Loucy (cell line): ENCODE data around the gene SLAIN2.
"Not testable (repeated sequence)": the region's sequence is repeated elsewhere in the genome, so short reads cannot be mapped to it uniquely, and the experiment has no call there.

Source experiments
- H2AFZ ChIP-seq: fragments of 200-600 bp; sonication (generic); 2 replicates; pipeline ENCODE4 v1.6.0; 2016; ENCODE audit warnings: antibody characterized with exemption, mild to moderate bottlenecking, low read length, moderate library complexity
- H3F3A ChIP-seq: fragments of 200-600 bp; 2 replicates; pipeline ENCODE4 v1.6.0; 2016; ENCODE audit warnings: antibody characterized with exemption, low read depth, mild to moderate bottlenecking
- H3K27me3 ChIP-seq: fragments of 200-600 bp; sonication (generic); 2 replicates; pipeline ENCODE4 v1.6.1; 2014; ENCODE audit warnings: low read length, mild to moderate bottlenecking; ENCODE audit not compliant: insufficient read depth, poor library complexity, severe bottlenecking
- H3K36me3 ChIP-seq: fragments of 200-600 bp; sonication (generic); 2 replicates; pipeline ENCODE4 v1.6.1; 2016; ENCODE audit warnings: low read length; ENCODE audit not compliant: insufficient read depth
- H3K4me1 ChIP-seq: fragments of 200-600 bp; sonication (generic); 2 replicates; pipeline ENCODE4 v1.5.1; 2014; ENCODE audit warnings: low read length, mild to moderate bottlenecking; ENCODE audit not compliant: insufficient read depth, poor library complexity, severe bottlenecking
- H3K4me2 ChIP-seq: fragments of 200-600 bp; sonication (generic); 2 replicates; pipeline ENCODE4 v1.6.0; 2014; ENCODE audit warnings: antibody characterized with exemption, low read length, low read depth, mild to moderate bottlenecking; ENCODE audit not compliant: poor library complexity, severe bottlenecking
- H3K4me3 ChIP-seq: fragments of 200-600 bp; sonication (generic); 2 replicates; pipeline ENCODE4 v1.5.1; 2014; ENCODE audit warnings: low read length, mild to moderate bottlenecking, mixed read lengths; ENCODE audit not compliant: poor library complexity, severe bottlenecking
- H3K79me2 ChIP-seq: fragments of 200-600 bp; sonication (generic); 2 replicates; pipeline ENCODE4 v1.6.1; 2014; ENCODE audit warnings: low read length; ENCODE audit not compliant: insufficient read depth
- H3K9ac ChIP-seq: fragments of 200-600 bp; sonication (generic); 2 replicates; pipeline ENCODE4 v1.6.0; 2014; ENCODE audit warnings: mild to moderate bottlenecking, low read depth, low read length, moderate library complexity; ENCODE audit not compliant: poor library complexity, severe bottlenecking
- H3K9me2 ChIP-seq: fragments of 200-600 bp; sonication (generic); replicated peaks from 2 replicates; pipeline ENCODE4 v1.6.1; 2016; ENCODE audit warnings: low read depth, low read length, mixed read lengths
- H3K9me3 ChIP-seq: fragments of 200-600 bp; sonication (generic); 2 replicates; pipeline ENCODE4 v1.6.1; 2014; ENCODE audit warnings: mild to moderate bottlenecking, antibody characterized with exemption, low read length, low read depth; ENCODE audit not compliant: insufficient read depth
- H4K20me1 ChIP-seq: fragments of 200-600 bp; sonication (generic); 2 replicates; pipeline ENCODE4 v1.6.0; 2014; ENCODE audit warnings: antibody characterized with exemption, low read length, mild to moderate bottlenecking; ENCODE audit not compliant: insufficient read depth, poor library complexity, severe bottlenecking
- CTCF ChIP-seq: fragments of 200-600 bp; sonication (generic); conservative IDR thresholded peaks from 2 replicates; pipeline ENCODE4 v1.5.1; 2014; ENCODE audit warnings: mild to moderate bottlenecking, antibody characterized with exemption, low read length
- EZH2phosphoT487 ChIP-seq: fragments of 200-600 bp; IDR thresholded peaks from 2 replicates; pipeline ENCODE4 v1.6.1; 2018; ENCODE audit warnings: antibody characterized with exemption, mild to moderate bottlenecking, moderate library complexity, borderline replicate concordance

SLAIN2 gene

GRCh38 chr4:48432017-48432416 is 90.7 kb downstream of the SLAIN2 start:
- no peak for TF ChIP-seq EZH2phosphoT487
- TF ChIP-seq CTCF, result no peak
- no peaks in the 10 kb centered on the region for H4K20me1 ChIP-seq
- no peaks in the 10 kb centered on the region for H3K4me1 ChIP-seq
- no peaks in the 10 kb centered on the region for H3K9me2 ChIP-seq
- H3F3A ChIP-seq, result no peaks in the 10 kb centered on the region
- no peak overlapping the region for H2AFZ ChIP-seq
- no peaks in the 10 kb centered on the region for H3K27me3 ChIP-seq
- no peaks in the 10 kb centered on the region for H3K79me2 ChIP-seq
- no peaks in the 10 kb centered on the region for H3K9me3 ChIP-seq
- H3K4me3 ChIP-seq, result no peak overlapping the region
- no peak overlapping the region for H3K9ac ChIP-seq
- no peak overlapping the region for H3K4me2 ChIP-seq
- H3K36me3 ChIP-seq, result no peaks in the 10 kb centered on the region; the same call in 1 of the 2 replicates

- TF ChIP-seq CTCF, result no peak
- TF ChIP-seq EZH2phosphoT487, result no peak
- Histone ChIP-seq H2AFZ (no peak overlapping the region), H3K27me3 (no peaks in the 10 kb centered on the region), H3K4me3 (no peak overlapping the region), H3K9me3 (no peaks in the 10 kb centered on the region), H3K36me3 (no peaks in the 10 kb centered on the region), H3F3A (no peaks in the 10 kb centered on the region), H3K4me2 (no peak overlapping the region), H3K4me1 (no peaks in the 10 kb centered on the region), H3K9ac (no peak overlapping the region), H3K79me2 (no peaks in the 10 kb centered on the region), H4K20me1 (no peaks in the 10 kb centered on the region), H3K9me2 (no peaks in the 10 kb centered on the region)
Measured at GRCh38 chr4:48436318-48436717, 95.0 kb downstream of the SLAIN2 start.

GRCh38 chr4:48439988-48440387 is 98.7 kb downstream of the SLAIN2 start:
- Histone ChIP-seq H2AFZ (no peak overlapping the region), H3K4me1 (no peaks in the 10 kb centered on the region), H3K9me3 (no peaks in the 10 kb centered on the region), H3K27me3 (no peaks in the 10 kb centered on the region), H3K79me2 (no peaks in the 10 kb centered on the region), H4K20me1 (no peaks in the 10 kb centered on the region), H3K4me2 (no peak overlapping the region), H3K9me2 (no peaks in the 10 kb centered on the region), H3K4me3 (no peak overlapping the region), H3K36me3 (no peaks in the 10 kb centered on the region), H3K9ac (no peak overlapping the region), H3F3A (no peaks in the 10 kb centered on the region)
- TF ChIP-seq EZH2phosphoT487 (no peak), CTCF (no peak)

- H3K9me2 ChIP-seq, result not testable (repeated sequence)
Measured at GRCh38 chr4:48440914-48441313, 99.6 kb downstream of the SLAIN2 start.

More at GRCh38 chr4:48440914-48441313, 99.6 kb downstream of the SLAIN2 start:
- not testable (repeated sequence) for H3K9ac ChIP-seq, H4K20me1 ChIP-seq, H3K4me3 ChIP-seq, H3K36me3 ChIP-seq, H2AFZ ChIP-seq, H3F3A ChIP-seq, H3K79me2 ChIP-seq, H3K27me3 ChIP-seq, H3K4me1 ChIP-seq, H3K4me2 ChIP-seq, H3K9me3 ChIP-seq
